Hepatocyte (in vitro differentiated cells): ENCODE data around the gene GATD1.
A peak's percentile ranks its signal among the peaks of the same experiment; 100 is the strongest.

Source experiments
- CTCF ChIP-seq: fragments of 200-600 bp; sonication (generic); IDR thresholded peaks from 2 replicates; pipeline ENCODE4 v1.5.1; 2016; ENCODE audit warnings: antibody characterized with exemption, mild to moderate bottlenecking; ENCODE audit not compliant: poor library complexity
- EZH2phosphoT487 ChIP-seq: fragments of 200-600 bp; sonication (generic); IDR thresholded peaks from one replicate; pipeline ENCODE4 v1.6.1; 2018; ENCODE audit warnings: antibody characterized with exemption, mild to moderate bottlenecking, low read depth, moderate library complexity; ENCODE audit not compliant: unreplicated experiment, severe bottlenecking

DNA sequence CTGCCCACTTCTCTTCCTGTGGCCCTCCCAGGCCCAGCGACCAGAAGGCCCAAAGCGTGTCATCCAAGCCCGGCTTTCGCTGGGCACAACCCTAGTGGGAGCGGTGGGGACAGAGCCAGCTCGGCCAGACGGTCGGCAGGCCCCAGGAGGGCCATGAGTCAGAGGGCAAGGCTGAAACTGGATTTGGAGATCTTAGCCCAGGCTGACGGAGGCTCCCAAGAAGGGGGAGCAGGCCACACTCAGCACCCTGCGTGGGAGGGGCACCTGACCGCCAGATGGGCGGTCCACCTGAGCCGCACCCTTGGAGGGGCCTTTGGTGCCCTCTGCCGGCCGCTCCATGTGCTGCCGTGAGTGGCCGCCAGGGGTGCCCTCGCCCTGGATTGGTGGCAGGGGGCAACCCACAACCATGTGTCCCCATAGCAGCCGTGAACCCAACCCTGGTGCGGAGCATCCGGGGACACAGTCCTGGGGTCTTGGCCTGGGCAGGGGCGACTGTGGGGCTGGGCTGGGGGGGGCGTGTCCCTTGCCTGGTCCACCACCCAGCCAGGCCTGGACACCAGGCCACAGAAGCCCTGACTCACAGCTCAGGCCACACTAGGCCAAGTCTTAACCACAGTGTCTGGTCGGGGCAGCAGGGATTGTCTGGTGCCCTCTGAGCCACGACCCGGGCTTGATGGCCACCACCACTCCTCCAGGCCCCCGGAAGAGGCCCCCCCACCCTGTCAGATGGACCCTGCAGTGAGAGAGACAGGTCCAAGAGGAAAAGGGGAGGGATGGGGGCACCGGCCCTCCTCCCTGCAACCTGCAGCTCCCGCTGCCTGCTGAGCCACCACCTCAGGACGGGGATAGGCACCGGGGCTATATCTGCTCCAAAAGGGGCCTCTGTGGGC lies 49.2 kb downstream of the GATD1 start:
- peak; percentile 95 for TF ChIP-seq CTCF
- no peak for TF ChIP-seq EZH2phosphoT487
